ENCODE results near the gene DCAKD.

- TF ChIP-seq CTCF (IDR thresholded peaks at IDR 0.05; ENCODE audit: extremely low read depth in 1 of 2, insufficient read depth in 1 of 2, low read depth in 1 of 2, low read length in 2 of 2) = no peak
- TF ChIP-seq POLR2AphosphoS5 (IDR thresholded peaks at IDR 0.05; ENCODE audit: insufficient read depth, low read depth, low read length) = no peak
- TF ChIP-seq POLR2A (IDR thresholded peaks at IDR 0.05; ENCODE audit: low read depth, low read length) = no peak
- no peak for TF ChIP-seq EZH2 (IDR thresholded peaks at IDR 0.05; ENCODE audit: borderline replicate concordance, low read depth, low read length, severe bottlenecking)
- TF ChIP-seq MAX (IDR thresholded peaks at IDR 0.05; ENCODE audit: insufficient read depth, insufficient read length) = no peak
- TF ChIP-seq GATA2 (IDR thresholded peaks at IDR 0.05; ENCODE audit: insufficient read depth, insufficient read length, low read depth, low read length) = no peak
- no peak for TF ChIP-seq JUN (IDR thresholded peaks at IDR 0.05; ENCODE audit: borderline replicate concordance, insufficient read depth, insufficient read length, low read depth)
- TF ChIP-seq MYC (IDR thresholded peaks at IDR 0.05; ENCODE audit: low read depth, low read length) = no peak
Measured at GRCh38 chr17:45042346-45043120, 8.9 kb downstream of the DCAKD start.
